ENCODE data around the gene ZDHHC17. TPM values are rescaled to one million over a fixed set of nuclear protein-coding genes. Genes with fewer than 3 reads are reported as not detected.

Gene ZDHHC17
- total RNA-seq, 1 donor from 2014 or later = 39.6 TPM

DNA sequence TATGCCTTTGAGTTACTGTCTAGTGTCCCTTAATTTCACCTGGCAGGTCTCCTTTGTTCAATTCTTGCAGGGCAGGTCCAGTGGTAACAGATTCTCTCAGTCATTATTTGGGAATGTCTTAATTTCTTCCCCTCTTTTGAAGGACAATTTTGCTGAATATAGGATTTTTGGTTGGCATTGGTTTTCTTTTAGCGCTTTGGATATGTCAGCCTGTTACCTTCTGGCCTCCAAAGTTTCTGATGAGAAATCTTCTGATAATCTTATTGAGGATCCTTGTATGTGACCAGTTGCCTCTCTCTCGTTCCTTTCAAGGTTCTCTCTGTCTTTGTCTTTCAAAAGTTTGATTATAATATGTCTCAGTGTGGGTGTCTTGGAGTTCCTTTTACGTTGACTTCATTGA is 38.1 kb downstream of the ZDHHC17 start:
- TF ChIP-seq, protein P1, sequence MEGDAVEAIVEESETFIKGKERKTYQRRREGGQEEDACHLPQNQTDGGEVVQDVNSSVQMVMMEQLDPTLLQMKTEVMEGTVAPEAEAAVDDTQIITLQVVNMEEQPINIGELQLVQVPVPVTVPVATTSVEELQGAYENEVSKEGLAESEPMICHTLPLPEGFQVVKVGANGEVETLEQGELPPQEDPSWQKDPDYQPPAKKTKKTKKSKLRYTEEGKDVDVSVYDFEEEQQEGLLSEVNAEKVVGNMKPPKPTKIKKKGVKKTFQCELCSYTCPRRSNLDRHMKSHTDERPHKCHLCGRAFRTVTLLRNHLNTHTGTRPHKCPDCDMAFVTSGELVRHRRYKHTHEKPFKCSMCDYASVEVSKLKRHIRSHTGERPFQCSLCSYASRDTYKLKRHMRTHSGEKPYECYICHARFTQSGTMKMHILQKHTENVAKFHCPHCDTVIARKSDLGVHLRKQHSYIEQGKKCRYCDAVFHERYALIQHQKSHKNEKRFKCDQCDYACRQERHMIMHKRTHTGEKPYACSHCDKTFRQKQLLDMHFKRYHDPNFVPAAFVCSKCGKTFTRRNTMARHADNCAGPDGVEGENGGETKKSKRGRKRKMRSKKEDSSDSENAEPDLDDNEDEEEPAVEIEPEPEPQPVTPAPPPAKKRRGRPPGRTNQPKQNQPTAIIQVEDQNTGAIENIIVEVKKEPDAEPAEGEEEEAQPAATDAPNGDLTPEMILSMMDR (IDR thresholded peaks at IDR 0.05) = no peak
- Mint-ChIP-seq H3K4me3 (ENCODE audit: unreplicated experiment) (no peak overlapping the region), H3K4me1 (ENCODE audit: low read depth) (no peaks in the 10 kb centered on the region), H3K27me3 (ENCODE audit: low read depth) (no peaks in the 10 kb centered on the region), H3K36me3 (ENCODE audit: low read depth) (peaks cover 25% of the 10 kb centered on the region), H3K27ac (ENCODE audit: unreplicated experiment) (no peak overlapping the region), H3K9me3 (ENCODE audit: low read depth) (peaks cover 10% of the 10 kb centered on the region)
- no peak for DNase-seq (ENCODE audit: low spot score)

DNA sequence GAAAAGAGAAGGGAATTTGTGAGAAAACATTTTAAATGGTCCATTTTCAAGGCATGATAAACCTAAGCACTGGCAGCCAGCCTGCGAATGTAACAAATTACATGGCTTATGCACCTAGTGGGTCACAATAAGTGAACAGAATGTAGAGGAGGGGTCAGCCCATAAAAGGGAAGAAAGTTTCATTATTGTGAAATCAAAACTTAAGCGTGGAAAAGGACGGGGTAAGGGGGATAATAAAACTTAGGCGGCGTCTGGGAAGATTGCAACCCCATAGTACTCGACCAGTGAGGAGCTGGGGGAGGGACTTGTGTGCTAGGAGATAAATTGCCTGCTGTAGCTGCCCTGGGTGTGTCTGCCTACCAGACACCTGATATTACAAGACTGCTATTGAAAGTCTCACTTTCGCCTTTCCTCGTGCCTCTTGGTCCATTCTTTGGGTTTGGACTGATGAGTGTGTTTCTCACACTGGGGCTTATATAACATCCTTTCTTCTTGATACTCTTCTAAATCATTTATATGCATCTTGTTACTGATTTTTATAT is 40.6 kb downstream of the ZDHHC17 start:
- no peaks in the 10 kb centered on the region for H3K27me3 Mint-ChIP-seq (ENCODE audit: low read depth)
- H3K4me1 Mint-ChIP-seq (ENCODE audit: low read depth) = no peaks in the 10 kb centered on the region
- H3K36me3 Mint-ChIP-seq (ENCODE audit: low read depth) = peaks cover 19% of the 10 kb centered on the region
- H3K27ac Mint-ChIP-seq (ENCODE audit: unreplicated experiment) = no peak overlapping the region
- no peak overlapping the region for H3K4me3 Mint-ChIP-seq (ENCODE audit: unreplicated experiment)
- DNase-seq (ENCODE audit: low spot score) = no peak
- TF ChIP-seq, protein P1 (IDR thresholded peaks at IDR 0.05) = no peak
- peaks cover 10% of the 10 kb centered on the region for H3K9me3 Mint-ChIP-seq (ENCODE audit: low read depth)

DNA sequence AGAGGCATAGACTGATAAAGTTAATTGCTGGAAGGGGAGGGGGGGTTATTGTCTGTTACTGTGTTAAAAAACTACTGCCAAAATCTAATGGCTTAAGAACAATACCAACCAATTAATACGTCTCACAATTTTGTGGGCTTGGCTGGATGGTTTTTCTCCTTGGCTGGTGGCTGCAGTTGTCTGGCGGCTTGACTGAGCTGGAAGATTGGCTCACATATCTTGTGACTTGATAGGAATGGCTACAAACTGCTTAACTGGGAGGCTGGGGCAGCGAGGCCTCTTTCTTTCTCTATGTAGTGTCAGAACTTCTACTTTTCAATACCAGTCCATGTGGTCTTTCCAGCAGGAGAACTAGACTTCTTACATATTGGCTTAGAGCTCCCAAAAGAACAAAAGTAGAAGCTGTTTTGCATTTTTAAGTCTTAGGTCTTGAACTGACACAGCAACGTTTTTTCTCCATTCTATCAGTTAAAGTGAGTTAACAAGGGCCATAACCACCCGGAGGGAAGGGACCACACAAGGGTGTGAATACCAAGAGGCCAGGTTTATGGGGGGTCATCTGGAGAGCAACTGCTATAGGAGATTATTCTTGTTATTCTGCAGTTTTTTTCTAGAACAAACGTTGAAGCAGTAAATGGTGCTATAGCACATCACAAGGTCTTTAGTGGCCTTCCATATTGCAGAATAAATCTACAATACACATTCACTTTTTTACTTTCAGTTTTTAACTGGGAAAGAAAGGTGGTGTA is 46.9 kb downstream of the ZDHHC17 start:
- no peaks in the 10 kb centered on the region for H3K27me3 Mint-ChIP-seq (ENCODE audit: low read depth)
- TF ChIP-seq, protein P1 (IDR thresholded peaks at IDR 0.05) = no peak
- H3K9me3 Mint-ChIP-seq (ENCODE audit: low read depth) = no peaks in the 10 kb centered on the region
- H3K27ac Mint-ChIP-seq (ENCODE audit: unreplicated experiment) = no peak overlapping the region
- peaks cover 13% of the 10 kb centered on the region for H3K36me3 Mint-ChIP-seq (ENCODE audit: low read depth)
- no peak overlapping the region for H3K4me3 Mint-ChIP-seq (ENCODE audit: unreplicated experiment)
- H3K4me1 Mint-ChIP-seq (ENCODE audit: low read depth) = no peaks in the 10 kb centered on the region
- no peak for DNase-seq (ENCODE audit: low spot score)

DNA sequence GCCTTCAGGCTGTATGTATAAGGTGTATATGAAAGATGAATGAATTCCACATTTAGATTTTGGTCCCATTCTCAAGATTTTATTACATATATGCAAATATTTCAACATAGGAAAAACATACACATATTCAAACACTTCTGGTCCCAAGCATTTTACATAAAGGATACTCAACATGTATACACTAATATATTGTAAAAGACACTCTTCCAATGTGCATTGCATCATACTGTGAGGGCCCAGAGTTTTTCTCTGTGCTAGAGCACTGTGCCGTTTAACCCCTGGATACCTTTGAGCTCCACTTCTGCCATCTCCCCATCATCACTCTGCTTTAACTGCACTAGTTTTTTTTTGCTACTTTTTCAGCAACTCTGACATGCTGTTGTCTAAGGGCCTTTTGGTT is 48.1 kb downstream of the ZDHHC17 start:
- Mint-ChIP-seq H3K9me3 (ENCODE audit: low read depth) (no peaks in the 10 kb centered on the region), H3K27me3 (ENCODE audit: low read depth) (no peaks in the 10 kb centered on the region), H3K4me1 (ENCODE audit: low read depth) (no peaks in the 10 kb centered on the region), H3K4me3 (ENCODE audit: unreplicated experiment) (no peak overlapping the region), H3K27ac (ENCODE audit: unreplicated experiment) (no peak overlapping the region), H3K36me3 (ENCODE audit: low read depth) (peaks cover 13% of the 10 kb centered on the region)
- TF ChIP-seq, protein P1 (IDR thresholded peaks at IDR 0.05) = no peak
- no peak for DNase-seq (ENCODE audit: low spot score)

DNA sequence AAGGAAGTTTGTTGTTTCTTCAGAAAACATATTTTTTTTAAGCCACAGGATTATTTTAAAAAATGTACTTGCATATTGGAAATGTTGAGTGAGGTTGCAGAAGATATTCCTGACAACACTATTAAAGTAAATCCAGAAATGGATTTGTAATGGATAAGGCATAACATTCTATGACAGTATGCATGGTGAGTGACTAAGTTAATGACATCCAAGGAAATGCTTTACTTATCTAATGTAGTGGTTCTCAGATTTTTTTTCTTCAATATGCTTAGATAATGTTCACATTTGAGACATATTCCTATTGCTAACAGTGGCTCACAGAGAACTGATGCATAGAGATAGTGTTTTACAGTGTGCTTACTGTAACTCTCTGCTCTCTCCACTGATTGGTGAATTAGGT is 49.4 kb downstream of the ZDHHC17 start:
- H3K4me3 Mint-ChIP-seq (ENCODE audit: unreplicated experiment) = no peak overlapping the region
- no peaks in the 10 kb centered on the region for H3K4me1 Mint-ChIP-seq (ENCODE audit: low read depth)
- H3K27me3 Mint-ChIP-seq (ENCODE audit: low read depth) = no peaks in the 10 kb centered on the region
- peaks cover 12% of the 10 kb centered on the region for H3K36me3 Mint-ChIP-seq (ENCODE audit: low read depth)
- DNase-seq (ENCODE audit: low spot score) = no peak
- no peak overlapping the region for H3K27ac Mint-ChIP-seq (ENCODE audit: unreplicated experiment)
- TF ChIP-seq, protein P1 (IDR thresholded peaks at IDR 0.05) = no peak
- no peaks in the 10 kb centered on the region for H3K9me3 Mint-ChIP-seq (ENCODE audit: low read depth)

Data from chondrocyte (in vitro differentiated cells).